ENCODE results near the gene BCL11A.

Gene BCL11A

DNA sequence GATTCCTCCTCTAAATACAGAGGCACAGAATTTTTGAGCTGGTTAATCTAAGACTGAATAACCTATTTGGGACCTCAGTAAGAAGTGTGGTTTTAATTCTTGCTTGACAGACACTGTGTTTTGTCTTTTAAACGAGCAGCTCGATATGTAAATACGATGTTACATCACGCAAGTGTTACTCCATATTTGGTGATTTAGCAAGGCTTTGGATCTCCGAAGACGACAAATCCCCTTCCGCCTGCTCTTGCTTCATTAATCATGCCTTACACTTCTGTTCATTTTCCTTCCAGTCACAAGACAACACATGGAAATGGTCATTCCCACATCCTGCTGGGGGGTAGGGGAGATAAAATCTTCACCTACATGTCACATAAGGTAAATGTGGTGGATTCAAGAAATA lies 9.4 kb downstream of the BCL11A start:
- no peak for DNase-seq

DNA sequence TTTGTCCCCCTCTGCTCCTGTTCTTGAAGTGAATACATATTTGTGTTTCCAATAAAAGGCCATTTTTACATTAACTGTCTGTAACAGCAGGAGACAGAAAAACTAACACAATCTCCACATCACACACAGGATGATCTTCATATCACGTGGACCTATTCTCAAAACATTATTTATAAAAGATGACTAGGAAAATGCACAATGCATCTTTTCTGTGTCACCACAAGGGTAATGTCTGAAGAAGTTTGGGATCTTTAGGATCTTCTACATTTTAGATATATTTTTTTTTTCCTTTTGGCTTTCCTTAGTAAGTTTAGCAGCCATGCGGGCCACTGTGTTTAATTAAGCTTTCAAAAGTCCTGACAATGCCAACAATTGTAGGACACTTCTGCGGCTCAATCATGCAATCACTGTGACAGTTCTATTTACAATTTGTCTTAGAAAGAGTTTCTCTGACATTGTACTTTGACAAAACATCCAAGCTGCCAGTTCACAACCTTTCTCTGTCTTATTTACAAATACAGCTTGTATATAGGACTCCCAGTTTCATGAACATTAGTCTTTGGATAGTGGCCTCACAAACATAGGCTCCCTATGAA lies 12.3 kb downstream of the BCL11A start:
- no peak for DNase-seq

- no peak for DNase-seq
Measured at GRCh38 chr2:60540074-60540473, 13.4 kb downstream of the BCL11A start.

DNA sequence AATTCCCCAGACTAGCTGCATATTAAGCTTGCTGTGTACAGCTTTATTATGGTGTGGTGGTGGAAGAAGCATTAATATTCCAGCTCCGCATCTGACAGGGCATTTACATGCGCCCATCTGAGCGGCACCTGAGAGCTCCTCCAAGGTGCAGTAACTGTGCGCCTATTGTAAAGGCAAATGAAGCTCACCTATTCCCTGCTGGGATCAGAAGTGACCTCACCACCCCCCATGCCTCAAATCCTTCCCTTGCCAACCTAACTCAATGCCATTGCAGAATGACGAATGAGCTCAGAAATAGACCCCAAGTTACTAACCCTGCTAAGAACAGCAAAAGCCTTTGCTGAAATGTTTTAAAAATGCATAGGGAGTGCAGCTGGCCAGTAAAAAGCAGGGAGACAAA lies 14.3 kb downstream of the BCL11A start:
- DNase-seq: no peak

DNA sequence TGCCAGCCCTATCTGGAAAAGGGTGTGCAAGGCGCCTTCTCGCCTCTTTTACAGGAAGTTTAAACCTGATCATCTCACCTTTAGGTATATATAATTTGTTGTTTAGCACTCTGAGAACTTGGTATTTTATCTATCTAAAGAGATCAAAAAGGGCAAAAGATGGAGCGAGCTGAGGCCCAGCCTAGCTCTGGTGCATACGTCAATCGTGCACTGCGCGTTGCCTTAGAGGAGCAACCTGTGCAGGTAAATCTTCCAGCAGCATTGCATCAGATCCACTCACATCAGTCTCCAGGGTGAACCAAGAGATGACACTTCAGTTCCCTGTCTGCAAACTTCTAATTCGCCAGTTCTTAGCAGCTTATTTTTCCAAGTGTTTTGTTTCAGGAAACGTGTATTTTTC lies 15.4 kb downstream of the BCL11A start:
- DNase-seq: no peak

DNA sequence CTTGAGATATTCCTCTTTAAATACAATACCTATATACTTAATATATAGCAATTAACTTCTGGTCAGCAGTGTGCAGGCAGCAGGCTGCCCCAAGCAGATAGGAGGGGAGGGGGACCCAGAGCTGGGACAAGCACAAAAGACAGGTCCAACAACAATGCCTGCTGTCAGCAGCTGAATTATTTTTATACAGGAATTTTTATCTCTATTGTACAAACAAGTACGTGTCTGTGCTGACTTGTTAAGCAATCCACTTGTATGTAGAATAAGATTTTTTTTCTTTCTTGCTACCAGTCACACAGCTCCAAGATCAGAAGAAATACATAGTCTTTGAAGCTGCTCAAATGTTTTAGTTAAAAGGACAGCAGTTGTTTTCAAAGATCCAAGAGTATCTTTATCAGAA lies 16.7 kb downstream of the BCL11A start:
- DNase-seq: no peak

DNA sequence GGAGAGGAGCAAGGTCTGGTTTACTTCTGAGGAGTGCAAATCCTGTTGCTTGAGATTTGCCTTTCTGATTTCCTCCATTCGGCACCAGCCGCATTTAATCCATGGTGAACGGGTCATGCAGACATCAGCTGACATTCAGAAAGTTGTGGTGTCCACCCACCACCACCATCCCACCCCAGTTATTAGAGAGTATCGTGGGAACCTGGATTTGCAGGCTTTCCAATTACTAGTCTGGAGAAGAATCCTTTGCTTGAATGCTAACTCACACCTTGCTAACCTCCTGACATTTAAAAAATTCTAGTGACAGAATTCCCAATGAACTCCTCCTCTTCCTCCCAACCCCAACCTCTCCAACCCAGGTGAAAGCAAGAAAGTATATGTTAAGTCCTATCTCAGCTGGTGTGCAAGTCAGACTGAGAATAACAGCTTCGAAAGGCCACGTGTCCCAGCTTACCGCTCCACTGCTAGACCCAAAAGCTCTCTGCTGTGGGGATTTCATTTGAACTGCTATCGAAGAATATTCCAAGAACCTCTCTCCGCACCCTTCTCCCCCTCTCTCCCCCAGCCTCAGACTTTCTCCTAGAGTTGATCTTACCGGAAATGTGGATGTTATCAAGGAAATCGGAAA lies 17.7 kb downstream of the BCL11A start:
- DNase-seq: no peak

DNA sequence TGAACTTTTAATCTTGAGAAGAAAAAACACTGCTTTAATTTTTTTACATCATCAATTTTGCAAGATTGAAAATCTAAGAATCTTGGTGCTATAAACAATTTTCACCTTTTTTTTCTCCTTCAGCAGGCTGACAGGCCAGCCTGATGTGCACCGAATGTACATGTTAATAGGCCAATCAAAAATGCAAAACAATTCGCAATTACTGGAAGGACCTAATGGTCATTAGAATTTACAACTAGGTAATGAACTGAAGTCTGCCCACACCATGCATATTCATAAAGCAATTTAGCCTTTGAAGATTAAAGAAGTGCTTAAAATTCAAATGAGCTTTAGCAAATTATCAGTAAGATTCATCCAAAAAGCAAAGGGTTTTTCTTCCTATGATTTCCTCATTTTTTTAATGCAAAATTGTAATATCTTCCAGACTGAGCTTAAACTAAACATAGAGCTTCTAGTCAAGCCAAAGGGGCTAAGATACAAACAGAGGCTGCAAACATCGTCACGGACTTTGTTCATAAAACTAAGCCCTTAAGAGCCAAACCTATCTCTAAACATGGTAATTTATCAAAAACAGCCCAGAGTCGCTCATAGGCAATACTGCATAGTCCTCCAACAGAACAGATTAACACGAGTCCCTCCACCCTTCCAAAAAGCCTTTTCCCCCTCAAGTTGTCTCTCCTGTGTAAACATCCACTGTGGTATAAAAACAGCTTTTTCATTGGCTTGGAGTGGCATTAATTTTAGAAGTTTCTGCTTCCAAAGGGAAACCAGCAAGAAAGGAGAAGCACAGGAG lies 18.4 kb downstream of the BCL11A start:
- no peak for DNase-seq

DNA sequence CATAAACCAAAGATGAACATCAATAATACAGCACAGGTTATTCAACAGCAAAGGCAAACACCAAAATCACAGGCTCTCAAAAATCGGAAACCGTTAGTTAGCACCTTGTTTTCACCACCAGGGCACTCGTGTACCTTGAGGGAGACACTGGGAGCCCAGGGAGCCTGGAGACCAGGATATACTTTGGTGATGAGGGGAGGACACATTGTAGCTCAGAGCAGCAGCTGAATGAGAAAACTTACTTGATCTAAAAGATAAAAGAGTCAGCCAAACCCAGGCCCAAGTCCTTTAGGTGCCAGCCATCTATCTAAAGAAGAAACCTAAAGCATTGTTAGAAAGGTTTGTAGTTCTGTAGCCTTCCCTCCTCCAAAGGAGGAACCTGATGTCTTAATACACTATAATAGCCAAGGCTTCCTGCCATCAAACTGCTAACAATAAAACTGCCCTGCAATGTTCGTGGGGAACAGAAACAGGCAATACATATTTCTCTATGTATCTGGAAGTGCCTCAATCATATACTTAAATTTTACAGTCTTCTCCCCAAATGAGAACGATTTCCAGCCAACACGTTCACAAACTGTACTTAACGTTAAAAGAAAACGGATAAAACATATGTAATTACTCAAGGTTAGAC lies 19.3 kb downstream of the BCL11A start:
- DNase-seq: no peak

- DNase-seq: no peak
Measured at GRCh38 chr2:60533101-60534051, 20.1 kb downstream of the BCL11A start.

GRCh38 chr2:60532421-60532820 lies 21.0 kb downstream of the BCL11A start:
- DNase-seq: no peak

DNA sequence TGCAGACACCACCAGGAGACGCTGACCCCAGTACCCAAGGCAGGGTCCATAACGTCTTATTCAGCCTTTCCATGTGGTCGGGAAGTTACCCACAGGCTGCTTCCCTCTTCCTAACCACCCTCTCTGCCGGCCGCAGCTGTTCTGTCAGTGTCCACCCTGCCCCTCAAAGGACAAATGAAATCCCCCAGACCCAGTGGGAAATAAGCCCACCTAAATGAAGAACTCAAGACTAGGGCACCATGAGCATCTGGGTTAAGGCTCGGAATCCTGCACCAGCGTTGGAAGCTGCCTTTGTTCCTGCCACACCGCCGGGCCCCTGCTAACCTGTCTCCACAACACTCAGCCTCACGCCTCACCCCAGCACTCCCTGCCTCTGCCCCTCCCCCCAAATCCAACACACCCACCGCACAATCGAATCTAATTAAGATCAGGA lies 21.7 kb downstream of the BCL11A start:
- DNase-seq: no peak

GRCh38 chr2:60530660-60531281 lies 22.7 kb downstream of the BCL11A start:
- DNase-seq: peak; percentile 86

GRCh38 chr2:60529785-60530627 lies 23.4 kb downstream of the BCL11A start:
- peak; percentile 86 for DNase-seq

DNA sequence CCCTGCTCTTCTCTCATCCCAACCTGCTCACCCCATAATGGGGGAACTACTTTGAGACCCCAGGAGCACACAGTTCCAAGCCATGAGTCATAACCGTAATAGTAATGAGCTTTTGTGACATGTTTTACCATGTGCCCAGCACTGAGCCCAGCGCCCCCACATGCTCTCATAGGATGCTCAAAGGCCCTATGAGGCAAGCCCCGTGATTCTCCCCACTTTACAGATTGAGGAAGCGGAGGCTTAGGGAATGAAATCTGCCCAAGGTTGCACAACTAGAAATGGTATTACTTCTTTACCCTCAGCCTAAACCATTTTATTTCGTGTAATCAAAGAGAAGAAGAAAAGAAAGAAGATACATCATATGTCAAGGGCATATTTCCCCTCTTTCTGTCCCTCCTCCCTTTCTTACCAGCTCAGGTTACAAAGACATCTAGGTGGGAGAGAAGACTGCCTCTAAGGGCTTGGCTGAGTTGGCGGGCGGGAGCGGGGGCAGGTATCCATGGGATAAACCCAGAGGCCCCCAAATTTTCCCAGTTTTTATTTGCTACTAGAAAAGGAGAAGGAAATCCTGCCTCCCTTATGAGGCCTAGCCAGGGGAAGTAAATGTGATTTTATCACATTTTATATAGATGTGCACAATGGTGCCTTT lies 24.2 kb downstream of the BCL11A start:
- DNase-seq: no peak

DNA sequence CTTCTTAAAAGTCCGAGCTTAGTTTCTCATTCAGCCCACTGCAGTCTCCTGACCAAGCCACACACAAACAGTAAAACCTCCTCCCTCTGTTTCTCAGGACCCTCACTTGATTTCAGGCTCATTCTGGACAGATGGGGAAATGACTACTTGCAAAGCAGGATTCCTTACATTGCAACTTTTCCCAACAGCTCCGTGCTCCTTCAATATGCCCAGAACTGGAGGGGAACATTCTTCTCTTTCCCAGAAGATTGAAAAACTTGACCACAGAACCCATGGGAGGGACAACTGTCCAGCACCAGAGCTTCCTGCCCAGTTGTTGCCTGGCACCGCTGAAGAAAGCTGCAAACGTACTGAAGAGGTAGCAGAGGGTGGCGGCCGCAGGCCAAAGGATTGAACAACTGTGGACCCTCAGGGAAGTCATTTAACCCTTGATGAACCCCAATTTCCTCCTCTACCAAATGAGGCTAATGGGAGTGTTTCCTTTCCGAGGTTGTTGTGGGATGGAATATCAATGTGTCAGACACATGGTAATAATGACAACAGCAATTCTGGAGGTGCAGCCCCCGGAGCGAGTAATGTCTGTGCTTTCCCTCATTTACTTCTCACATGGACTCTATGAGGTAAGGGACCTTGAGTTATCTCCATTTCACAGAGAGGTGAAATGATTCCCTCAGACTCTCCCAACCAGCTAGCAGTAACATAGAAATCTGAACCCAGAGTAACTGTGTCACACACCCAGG lies 25.0 kb downstream of the BCL11A start:
- DNase-seq: no peak

DNA sequence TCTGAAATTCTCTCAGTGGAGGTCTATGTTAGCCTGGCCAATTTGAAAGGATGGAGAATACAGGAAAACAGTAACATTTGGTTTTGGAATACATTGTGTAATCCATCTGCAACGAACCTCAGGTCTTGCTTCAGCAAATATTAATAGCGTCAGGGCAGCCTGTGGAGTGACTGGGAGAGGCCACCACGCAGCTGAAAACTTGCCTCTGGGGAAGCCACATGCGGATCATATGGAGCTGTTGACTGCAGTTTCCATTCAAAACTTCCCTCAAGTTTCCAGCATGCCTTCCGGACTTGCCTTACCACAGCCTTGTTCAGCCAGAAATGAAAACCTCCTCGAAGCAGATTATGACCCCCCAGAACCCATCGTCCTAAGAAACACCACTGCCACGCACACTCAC lies 25.7 kb downstream of the BCL11A start:
- no peak for DNase-seq

DNA sequence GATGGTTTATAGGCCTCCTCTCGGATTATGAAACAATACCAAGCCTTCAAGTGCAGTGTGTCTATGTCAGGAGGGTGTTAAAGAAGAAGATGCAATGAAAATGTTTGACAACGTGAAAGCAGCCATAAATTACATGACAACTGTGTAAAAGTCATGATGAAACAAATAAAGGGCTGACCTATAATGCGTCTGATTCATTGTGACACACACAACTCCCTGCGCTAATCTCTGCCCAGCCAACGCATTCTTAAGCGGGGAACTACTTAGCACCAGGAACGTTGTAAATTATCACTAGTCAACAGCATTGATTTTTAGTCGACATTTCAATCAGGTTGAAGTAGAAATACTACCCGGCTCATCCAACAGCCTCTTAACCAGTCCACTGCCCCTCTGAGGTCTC lies 26.8 kb downstream of the BCL11A start:
- no peak for DNase-seq

DNA sequence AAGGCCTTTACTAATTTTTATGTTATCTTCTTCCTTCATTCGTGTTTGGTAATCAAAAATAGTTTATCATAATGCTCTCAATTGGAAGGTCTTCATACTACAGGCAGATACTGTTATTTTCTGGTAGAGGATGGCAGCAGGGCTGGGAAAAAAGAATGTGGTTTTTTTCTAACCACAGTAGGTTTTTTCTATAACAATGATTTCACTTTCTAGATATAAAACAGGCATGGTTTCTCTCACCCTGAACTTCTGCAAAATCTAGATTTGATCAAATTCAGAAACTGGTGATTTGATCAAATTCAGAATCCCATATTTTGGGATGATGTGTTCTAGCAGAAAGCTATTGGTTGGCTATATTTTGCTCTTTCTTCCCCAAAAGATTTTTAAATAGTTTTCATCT lies 27.6 kb downstream of the BCL11A start:
- DNase-seq: no peak

DNA sequence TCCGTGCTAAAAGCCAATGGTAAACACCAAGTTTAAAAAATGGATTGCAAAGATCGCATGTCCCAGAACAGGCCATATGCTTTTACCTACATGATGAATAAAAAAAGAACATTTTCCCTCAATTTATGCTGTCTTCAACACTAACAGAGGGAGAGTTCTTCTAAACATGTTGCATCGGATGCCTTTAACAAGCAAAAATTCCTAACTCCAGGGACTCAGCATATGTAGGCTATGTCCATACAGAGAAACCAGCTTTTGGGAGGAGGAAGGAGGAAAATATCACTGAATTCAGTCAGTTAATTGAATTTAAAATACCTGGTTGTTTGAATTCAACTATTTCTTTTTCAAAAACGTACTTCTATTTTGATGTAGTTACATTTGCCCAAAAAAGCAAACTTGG lies 28.6 kb downstream of the BCL11A start:
- no peak for DNase-seq
